ENCODE data around the gene B4GALNT3. TPM values are rescaled to one million over a fixed set of nuclear protein-coding genes. Genes with fewer than 3 reads are reported as not detected.

Gene B4GALNT3
- total and polyA plus RNA-seq, 2 donors (not counting 1 experiment from before 2014, with no cell fraction given): not detected

DNA sequence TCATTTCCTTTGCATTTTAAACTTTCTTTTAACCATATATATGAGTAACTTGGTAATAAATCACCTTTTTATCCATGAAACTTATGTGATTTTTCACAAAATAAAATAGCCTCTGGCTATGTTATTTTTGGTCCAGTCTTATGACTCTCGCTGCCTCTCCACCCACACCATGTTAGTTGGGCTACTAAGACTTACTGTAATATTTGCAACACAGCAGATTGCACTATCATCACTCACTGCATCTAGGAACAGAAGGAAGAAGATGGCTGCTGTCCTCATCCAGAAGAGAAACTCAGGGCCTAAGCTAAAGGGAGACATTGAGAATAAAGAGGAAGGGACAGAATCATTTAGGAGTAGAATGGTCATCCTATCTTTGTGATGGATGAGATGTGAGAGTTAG lies 12.6 kb upstream of the B4GALNT3 start:
- no peak overlapping the region for H2AFZ ChIP-seq (ENCODE audit: low read length)
- no peak overlapping the region for H3K4me2 ChIP-seq (ENCODE audit: extremely low read depth, insufficient read depth, low read length)
- no peak for DNase-seq (ENCODE audit: low read depth in 2 of 2)
- H3K27me3 ChIP-seq (ENCODE audit: control insufficient read depth, insufficient read depth, low read length): peaks cover 7% of the 10 kb centered on the region
- H3K4me1 ChIP-seq (ENCODE audit: control insufficient read depth, extremely low read depth, insufficient read depth, low read length): no peaks in the 10 kb centered on the region
- TF ChIP-seq EZH2 (IDR thresholded peaks at IDR 0.05; ENCODE audit: low read length, missing control alignments): no peak
- TF ChIP-seq, protein P1, sequence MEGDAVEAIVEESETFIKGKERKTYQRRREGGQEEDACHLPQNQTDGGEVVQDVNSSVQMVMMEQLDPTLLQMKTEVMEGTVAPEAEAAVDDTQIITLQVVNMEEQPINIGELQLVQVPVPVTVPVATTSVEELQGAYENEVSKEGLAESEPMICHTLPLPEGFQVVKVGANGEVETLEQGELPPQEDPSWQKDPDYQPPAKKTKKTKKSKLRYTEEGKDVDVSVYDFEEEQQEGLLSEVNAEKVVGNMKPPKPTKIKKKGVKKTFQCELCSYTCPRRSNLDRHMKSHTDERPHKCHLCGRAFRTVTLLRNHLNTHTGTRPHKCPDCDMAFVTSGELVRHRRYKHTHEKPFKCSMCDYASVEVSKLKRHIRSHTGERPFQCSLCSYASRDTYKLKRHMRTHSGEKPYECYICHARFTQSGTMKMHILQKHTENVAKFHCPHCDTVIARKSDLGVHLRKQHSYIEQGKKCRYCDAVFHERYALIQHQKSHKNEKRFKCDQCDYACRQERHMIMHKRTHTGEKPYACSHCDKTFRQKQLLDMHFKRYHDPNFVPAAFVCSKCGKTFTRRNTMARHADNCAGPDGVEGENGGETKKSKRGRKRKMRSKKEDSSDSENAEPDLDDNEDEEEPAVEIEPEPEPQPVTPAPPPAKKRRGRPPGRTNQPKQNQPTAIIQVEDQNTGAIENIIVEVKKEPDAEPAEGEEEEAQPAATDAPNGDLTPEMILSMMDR (conservative IDR thresholded peaks at IDR 0.05 in 1 of 2, IDR thresholded peaks at IDR 0.05 in 1 of 2; ENCODE audit: low read depth in 1 of 2, low read length in 2 of 2): no peak
- no peak overlapping the region for H3K27ac ChIP-seq (ENCODE audit: insufficient read depth, low read length)
- H3K79me2 ChIP-seq (ENCODE audit: control insufficient read depth, insufficient read depth, low read length): no peaks in the 10 kb centered on the region
- H3K9me3 ChIP-seq (ENCODE audit: control insufficient read depth, insufficient read depth, low read depth, low read length): no peaks in the 10 kb centered on the region
- no peaks in the 10 kb centered on the region for H4K20me1 ChIP-seq (ENCODE audit: control insufficient read depth, extremely low read depth, insufficient read depth, low read length)
- no peaks in the 10 kb centered on the region for H3K36me3 ChIP-seq (ENCODE audit: control insufficient read depth, insufficient read depth, low read length)
- H3K4me3 ChIP-seq (replicated peaks in 1 of 4; ENCODE audit: control extremely low read depth in 1 of 4, insufficient read depth in 1 of 4, low read depth in 3 of 4, low read length in 4 of 4): no peak overlapping the region
- H3K9ac ChIP-seq (ENCODE audit: insufficient read depth, low read length): no peak overlapping the region

DNA sequence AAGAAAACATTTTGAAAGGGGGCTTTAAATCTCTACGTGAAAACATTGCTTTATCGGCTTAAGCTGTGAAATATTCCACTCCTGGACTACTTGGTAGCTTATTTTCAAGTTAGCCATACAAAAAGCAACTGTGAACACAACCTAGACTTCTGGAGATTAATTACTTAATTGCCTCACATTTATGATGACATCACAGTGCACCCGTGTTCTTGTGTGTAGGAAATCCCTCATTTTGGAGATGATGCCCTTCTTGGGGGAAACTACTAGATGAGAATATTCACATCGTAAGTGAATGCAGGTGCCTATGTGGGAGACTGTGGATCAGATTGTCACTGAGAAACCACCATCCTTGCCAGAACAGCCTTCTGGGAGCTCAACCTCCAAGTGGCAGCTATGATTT lies 10.5 kb upstream of the B4GALNT3 start:
- no peak overlapping the region for H2AFZ ChIP-seq (ENCODE audit: low read length)
- H3K27ac ChIP-seq (ENCODE audit: insufficient read depth, low read length): no peak overlapping the region
- no peaks in the 10 kb centered on the region for H4K20me1 ChIP-seq (ENCODE audit: control insufficient read depth, extremely low read depth, insufficient read depth, low read length)
- no peaks in the 10 kb centered on the region for H3K79me2 ChIP-seq (ENCODE audit: control insufficient read depth, insufficient read depth, low read length)
- TF ChIP-seq, protein P1 (conservative IDR thresholded peaks at IDR 0.05 in 1 of 2, IDR thresholded peaks at IDR 0.05 in 1 of 2; ENCODE audit: low read depth in 1 of 2, low read length in 2 of 2): no peak
- no peak for TF ChIP-seq EZH2 (IDR thresholded peaks at IDR 0.05; ENCODE audit: low read length, missing control alignments)
- no peak overlapping the region for H3K9ac ChIP-seq (ENCODE audit: insufficient read depth, low read length)
- H3K9me3 ChIP-seq (ENCODE audit: control insufficient read depth, insufficient read depth, low read depth, low read length): no peaks in the 10 kb centered on the region
- peaks cover 7% of the 10 kb centered on the region for H3K27me3 ChIP-seq (ENCODE audit: control insufficient read depth, insufficient read depth, low read length)
- no peak overlapping the region for H3K4me3 ChIP-seq (replicated peaks in 1 of 4; ENCODE audit: control extremely low read depth in 1 of 4, insufficient read depth in 1 of 4, low read depth in 3 of 4, low read length in 4 of 4)
- no peaks in the 10 kb centered on the region for H3K4me1 ChIP-seq (ENCODE audit: control insufficient read depth, extremely low read depth, insufficient read depth, low read length)
- no peaks in the 10 kb centered on the region for H3K36me3 ChIP-seq (ENCODE audit: control insufficient read depth, insufficient read depth, low read length)
- no peak overlapping the region for H3K4me2 ChIP-seq (ENCODE audit: extremely low read depth, insufficient read depth, low read length)
- DNase-seq (ENCODE audit: low read depth in 2 of 2): no peak

DNA sequence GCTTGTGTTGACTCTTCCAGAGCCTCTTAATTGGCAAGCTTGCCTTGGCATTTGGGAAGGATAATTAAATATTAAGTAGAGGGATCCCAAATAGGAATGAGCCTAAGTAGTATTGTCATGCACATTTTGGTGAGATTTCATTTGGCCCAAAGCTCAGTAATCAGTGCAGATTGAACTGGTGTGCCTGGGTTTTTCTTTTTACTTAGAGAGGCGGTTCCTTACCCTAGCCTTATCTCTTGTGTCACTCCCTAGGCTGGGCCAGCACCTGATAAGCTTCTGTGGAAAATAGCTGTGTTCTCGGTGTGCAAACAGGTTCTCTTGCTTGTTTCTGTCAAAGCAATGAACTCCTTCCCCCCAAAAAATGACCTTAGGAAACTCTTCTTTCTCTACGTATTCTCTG lies 9.3 kb upstream of the B4GALNT3 start:
- Histone ChIP-seq H3K27me3 (ENCODE audit: control insufficient read depth, insufficient read depth, low read length) (peaks cover 12% of the 10 kb centered on the region), H3K9ac (ENCODE audit: insufficient read depth, low read length) (no peak overlapping the region), H3K4me3 (replicated peaks in 1 of 4; ENCODE audit: control extremely low read depth in 1 of 4, insufficient read depth in 1 of 4, low read depth in 3 of 4, low read length in 4 of 4) (no peak overlapping the region), H2AFZ (ENCODE audit: low read length) (no peak overlapping the region), H3K4me1 (ENCODE audit: control insufficient read depth, extremely low read depth, insufficient read depth, low read length) (no peaks in the 10 kb centered on the region), H3K9me3 (ENCODE audit: control insufficient read depth, insufficient read depth, low read depth, low read length) (no peaks in the 10 kb centered on the region), H3K4me2 (ENCODE audit: extremely low read depth, insufficient read depth, low read length) (no peak overlapping the region), H3K36me3 (ENCODE audit: control insufficient read depth, insufficient read depth, low read length) (no peaks in the 10 kb centered on the region), H3K79me2 (ENCODE audit: control insufficient read depth, insufficient read depth, low read length) (no peaks in the 10 kb centered on the region), H3K27ac (ENCODE audit: insufficient read depth, low read length) (no peak overlapping the region), H4K20me1 (ENCODE audit: control insufficient read depth, extremely low read depth, insufficient read depth, low read length) (no peaks in the 10 kb centered on the region)
- no peak for TF ChIP-seq EZH2 (IDR thresholded peaks at IDR 0.05; ENCODE audit: low read length, missing control alignments)
- TF ChIP-seq, protein P1 (conservative IDR thresholded peaks at IDR 0.05 in 1 of 2, IDR thresholded peaks at IDR 0.05 in 1 of 2; ENCODE audit: low read depth in 1 of 2, low read length in 2 of 2): no peak
- DNase-seq (ENCODE audit: low read depth in 2 of 2): no peak

All from fibroblast of lung (primary cell).